Articular chondrocyte of knee joint (primary cell): ENCODE results near the gene NPFFR1. TPM values are rescaled to one million over a fixed set of nuclear protein-coding genes. Genes with fewer than 3 reads are reported as not detected.

Experiments used
- small RNA-seq: library from RNA; depleted of rRNA; stranded (forward); fragments of <200 nt; gene quantifications from one replicate; pipeline ENCODE3, GENCODE V24; 2012
- total RNA-seq: library from RNA; depleted of rRNA; stranded (reverse); fragments of >200 nt; gene quantifications from 2 replicates; pipeline ENCODE4 v1.2.3, GENCODE V29; 2012

NPFFR1 gene
- not detected in 2 replicates for total RNA-seq

GRCh38 chr10:70283445-70284399, at the start of gene NPFFR1:
NPFFR1 (minus strand) TSS chr10:70284004; CDS start chr10:70283676, 328 bp downstream.

GRCh38 chr10:70233109-70233938, 50.5 kb downstream of the NPFFR1 start, which contains the start of gene PPA1:
PPA1 (minus strand) TSS chr10:70233429; CDS start chr10:70233327, 102 bp downstream.

Small RNA genes within 50 kb of the gene (small RNA-seq; reads per million reads assigned to genes)
- gene RPS25P9 = not detected

Other genes with a start within 250 kb of the NPFFR1 start
- 12.9 and 15.3 TPM in 2 replicates for gene MACROH2A2, start 231.2 kb downstream of the NPFFR1 start, total RNA-seq
- gene AIFM2, start 151.2 kb downstream of the NPFFR1 start, total RNA-seq = 8.2 and 9.1 TPM in 2 replicates
- 8.0 and 8.2 TPM in 2 replicates for gene TYSND1, start 137.3 kb downstream of the NPFFR1 start, total RNA-seq
- 272 and 291 TPM in 2 replicates for gene SAR1A, start 113.5 kb downstream of the NPFFR1 start, total RNA-seq
- 234 and 268 TPM in 2 replicates for gene PPA1, start 50.6 kb downstream of the NPFFR1 start, total RNA-seq
- 5.2 and 6.4 TPM in 2 replicates for gene LRRC20, start 98.6 kb upstream of the NPFFR1 start, total RNA-seq
- 54.6 and 56.0 TPM in 2 replicates for gene EIF4EBP2, start 120.1 kb upstream of the NPFFR1 start, total RNA-seq
- not detected in 2 replicates for gene NODAL, start 157.7 kb upstream of the NPFFR1 start, total RNA-seq
- gene PALD1, start 194.8 kb upstream of the NPFFR1 start, total RNA-seq = 1.8 and 4.3 TPM in 2 replicates